DMS79 treated with DMSO at 0.1 percent for 48 hours (cell line): ENCODE measurements around the gene PIGN.

Source experiments
- DNase-seq: peaks from one replicate; lab custom pipeline; 2025; lab: John Stamatoyannopoulos, UW

The PIGN gene

DNA sequence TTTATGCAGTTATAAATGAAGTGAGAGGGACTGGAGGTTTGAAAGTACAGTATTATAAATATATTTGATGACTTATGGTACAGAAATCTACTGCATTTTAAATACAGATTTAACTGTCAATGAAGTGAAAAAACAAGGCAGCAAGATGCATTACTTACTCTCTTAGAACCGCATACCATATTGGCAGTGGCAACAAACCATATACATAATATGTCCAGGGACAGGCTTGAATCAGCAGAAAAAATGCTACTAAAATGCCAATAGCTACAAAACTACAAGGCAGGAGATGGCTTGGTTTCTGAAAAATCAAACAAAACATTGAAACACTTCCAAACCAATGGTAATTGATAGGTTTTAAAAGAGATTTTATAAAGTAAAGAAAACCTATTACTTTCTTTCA lies 77.2 kb downstream of the PIGN start:
- DNase-seq, result no peak

DNA sequence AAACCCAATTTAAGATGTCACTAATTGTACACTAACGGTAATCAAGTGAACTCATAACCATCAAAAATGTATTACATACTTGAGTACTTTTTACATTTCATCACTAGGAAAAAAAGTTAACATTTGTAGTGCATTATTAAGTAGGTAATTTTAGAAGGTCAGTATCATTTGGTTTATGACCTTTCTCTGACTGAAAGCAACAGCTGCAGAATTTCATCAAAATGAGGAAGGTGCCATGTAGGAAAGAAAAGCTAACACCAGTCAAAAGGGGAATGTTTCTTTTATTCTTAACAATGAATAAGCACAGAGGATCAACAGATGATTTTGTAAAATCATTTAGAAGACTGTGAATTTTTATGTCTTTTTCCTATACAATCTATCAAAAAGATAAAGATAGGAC lies 79.0 kb downstream of the PIGN start:
- DNase-seq, result no peak

DNA sequence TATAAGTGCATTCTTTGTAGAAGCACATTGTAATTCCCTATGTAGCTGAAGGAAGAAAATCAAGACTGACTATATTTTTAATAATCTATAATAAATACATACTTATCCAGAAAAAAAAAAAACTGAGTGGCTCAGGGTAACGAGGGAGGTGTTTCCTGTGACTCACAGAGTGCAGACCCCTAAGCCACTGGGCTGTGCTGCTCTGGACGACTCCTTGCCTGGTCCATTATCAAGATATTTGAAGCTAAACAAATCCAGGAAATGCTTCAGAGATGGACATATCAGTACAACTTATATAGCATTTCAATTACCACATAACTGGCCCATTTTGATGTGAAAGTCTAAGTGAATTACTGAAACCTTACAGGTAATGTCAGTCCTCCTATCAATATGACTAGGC lies 80.6 kb downstream of the PIGN start:
- no peak for DNase-seq

DNA sequence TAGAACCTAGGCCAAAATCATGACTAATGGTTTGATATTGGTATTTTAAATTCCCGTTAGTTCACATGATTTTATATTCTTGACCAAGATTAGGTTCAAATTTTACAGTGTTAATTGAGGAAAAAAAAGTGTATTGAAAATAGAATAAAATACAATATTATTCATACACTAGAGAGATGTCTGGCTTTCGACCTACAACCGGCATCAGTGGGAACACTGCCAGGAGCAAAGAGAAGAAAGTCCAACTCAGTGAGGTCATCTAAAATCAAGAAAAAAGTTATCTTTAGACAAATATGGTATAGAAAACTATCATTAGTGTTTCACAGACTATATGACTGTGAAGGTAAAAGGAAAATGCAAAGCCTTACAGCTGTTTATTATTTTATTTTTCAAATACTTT lies 81.5 kb downstream of the PIGN start:
- DNase-seq, result no peak

DNA sequence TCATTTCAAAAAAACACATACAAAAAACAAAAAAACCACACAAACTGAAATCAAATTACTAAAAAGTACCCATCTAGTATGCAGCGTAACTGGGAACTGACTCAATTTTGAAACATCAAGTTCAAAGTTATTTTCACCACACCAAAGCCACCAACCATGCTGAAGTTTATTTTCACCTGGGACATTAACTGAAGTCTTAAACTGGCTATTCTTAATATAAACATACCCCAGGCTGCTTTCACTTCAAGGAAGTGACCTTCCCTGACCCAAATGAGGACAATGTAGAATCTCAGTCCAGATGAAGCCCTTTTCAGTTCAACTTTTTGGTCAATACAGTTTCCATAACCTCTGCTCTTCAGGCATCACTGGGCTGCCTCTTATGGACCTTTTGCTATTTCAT lies 84.6 kb downstream of the PIGN start:
- DNase-seq, result no peak

DNA sequence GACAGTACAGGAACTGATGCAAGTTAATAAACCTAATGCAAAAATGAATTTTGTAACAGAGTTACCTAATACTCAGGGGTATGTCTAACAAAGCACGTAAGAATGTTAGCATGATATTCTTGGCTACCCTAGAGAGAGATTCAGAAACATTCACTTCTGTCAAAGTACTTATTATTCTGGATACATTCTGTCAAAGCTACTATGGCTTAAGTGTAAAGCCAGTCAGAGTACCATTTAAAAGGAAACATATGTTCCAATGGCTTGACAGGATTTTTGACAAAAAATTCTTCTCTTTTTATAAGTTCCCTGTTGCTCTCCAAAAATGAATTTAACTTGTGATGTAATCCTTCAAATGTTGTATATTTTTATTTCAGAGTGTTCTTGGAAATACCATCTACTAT lies 85.5 kb downstream of the PIGN start:
- DNase-seq, result no peak

DNA sequence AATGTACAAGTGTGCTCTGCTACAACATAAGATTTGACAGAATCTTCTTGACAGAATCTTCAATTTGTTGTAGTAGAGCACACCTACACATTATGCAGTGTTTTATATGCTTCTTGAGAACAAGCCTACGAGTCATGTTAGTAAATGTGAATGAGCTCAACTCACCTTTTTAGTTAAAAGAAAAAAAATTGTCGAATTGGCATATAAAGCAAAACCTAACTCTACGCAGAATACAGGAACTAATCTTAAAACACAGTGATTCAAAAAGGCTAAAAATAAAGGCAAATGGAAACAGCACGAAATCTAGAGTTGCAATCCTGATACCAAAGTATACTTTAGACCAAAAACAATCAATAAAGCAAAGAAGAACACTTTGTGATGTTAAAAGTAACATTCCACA lies 87.9 kb downstream of the PIGN start:
- DNase-seq, result no peak

DNA sequence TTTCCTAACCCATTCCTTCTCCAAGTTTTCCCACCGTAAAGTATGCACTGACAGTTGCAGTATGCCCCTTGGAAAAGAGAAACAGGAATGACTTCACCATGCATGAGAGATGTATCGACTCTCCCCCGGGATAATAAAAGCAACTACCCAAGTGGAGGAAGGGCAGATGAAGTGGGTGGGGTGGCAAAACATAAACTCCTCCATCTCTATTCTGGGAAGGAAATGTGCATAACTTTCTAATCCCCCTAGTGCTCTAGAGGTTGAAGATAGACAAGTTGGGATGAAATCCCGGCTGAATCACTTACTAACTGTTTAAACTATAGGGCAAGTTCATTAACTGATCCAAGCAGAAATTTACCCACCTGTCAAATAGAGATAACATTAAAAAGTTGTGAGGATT lies 89.2 kb downstream of the PIGN start:
- no peak for DNase-seq

DNA sequence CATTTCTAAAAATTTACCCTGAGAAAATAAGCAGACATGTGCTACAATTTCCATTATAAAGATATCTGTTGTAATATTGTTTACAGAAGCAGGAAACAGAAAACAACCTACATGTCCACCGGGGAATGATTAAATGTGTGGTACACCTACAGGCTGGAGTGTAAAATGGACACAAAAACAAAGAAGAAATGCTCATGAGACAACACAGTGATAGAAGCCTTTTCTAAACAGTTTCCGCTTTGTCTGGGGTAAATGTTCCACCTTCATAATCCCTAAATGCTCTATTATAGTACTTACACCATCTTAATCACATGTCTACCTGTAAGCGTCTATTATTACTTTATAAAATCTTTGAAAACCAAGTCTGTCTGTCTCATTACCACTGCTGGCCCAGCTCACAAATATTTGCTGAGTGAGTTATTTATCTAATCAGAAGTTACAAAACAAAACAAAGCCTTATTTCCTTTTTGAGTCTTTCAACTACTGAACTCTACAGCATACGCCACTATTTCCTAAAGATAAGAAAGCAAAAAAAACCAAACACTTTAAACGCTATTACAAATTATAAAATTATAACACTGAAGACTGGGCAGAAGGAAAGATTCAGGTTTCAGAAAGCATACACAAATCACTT lies 95.3 kb downstream of the PIGN start:
- no peak for DNase-seq

DNA sequence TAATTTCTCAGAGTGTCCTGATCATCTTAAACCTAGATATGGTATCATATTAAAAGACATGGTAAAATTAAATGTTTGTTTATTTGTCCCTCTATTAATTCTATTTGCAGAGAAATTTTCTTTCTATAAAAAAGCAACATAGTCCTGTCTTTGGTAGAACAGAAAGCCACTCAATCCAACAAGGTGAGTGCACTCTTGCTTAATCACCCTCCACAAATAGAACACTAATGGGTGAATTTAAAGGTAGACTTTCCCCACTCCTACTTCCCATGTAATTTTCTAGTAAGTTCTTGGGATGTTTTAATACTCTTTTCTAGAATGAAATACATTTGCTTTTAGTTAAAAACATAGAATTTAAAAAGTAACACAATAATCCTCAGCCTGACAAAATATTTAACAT lies 97.7 kb downstream of the PIGN start:
- no peak for DNase-seq

DNA sequence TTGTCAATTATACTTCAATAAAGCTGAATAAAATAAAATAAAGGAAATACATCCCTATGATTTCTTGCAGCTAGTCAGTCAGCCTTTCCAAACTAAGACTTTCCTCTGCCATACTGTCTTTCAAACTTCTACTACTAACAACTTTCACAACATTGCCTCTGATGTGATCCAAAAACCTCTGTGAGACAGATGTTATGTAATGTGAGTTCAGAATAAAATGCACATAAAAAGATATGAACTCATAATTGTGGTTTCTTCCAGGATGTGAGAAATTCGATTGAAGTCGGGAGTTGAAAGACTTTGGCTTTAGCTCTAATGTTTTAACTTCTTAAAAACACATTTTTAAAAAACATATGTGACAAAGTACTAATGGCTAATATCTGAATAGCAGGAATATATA lies 98.7 kb downstream of the PIGN start:
- DNase-seq, result no peak

DNA sequence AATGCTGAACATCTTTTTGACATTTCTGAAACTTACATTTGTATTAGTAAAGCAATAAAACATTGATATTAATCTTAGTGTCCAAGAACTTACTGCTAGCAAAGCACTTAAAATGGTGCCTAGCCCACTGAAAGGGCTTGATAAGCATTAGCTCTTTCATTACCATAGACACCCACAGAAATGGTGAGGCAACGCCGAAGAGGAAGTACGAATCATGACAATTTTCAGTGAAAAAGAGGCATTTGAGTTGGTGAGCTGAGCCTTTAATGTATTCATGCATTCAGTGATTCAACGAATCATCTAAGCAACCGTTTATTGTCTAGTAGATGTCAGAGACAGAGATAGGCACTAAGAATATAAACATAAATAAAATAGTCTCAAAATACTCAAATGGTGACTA lies 101.1 kb downstream of the PIGN start:
- DNase-seq, result no peak

DNA sequence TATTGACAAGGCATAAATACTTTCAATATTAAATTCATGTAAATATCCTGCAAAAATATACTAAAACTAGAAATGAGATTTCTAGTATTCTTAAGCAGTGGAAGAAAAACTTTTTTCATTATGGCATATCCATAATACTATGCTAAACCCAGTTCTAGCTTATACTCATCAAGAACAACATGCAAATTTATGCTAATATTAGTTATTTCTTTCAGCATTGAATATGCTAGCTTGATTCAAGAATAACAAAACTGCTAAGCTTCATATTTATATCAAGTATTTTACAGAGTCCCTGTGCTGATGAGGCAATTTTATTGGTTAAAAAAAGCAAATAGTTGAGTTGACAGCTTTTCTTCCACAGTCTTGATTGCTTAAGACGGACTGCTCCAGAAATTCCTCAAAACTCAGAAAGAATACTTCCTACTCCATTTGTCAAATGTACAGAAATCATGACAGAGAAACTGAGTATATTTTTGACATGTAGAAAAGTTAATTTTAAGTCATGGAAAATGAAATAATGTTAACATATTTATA lies 105.0 kb downstream of the PIGN start:
- no peak for DNase-seq

DNA sequence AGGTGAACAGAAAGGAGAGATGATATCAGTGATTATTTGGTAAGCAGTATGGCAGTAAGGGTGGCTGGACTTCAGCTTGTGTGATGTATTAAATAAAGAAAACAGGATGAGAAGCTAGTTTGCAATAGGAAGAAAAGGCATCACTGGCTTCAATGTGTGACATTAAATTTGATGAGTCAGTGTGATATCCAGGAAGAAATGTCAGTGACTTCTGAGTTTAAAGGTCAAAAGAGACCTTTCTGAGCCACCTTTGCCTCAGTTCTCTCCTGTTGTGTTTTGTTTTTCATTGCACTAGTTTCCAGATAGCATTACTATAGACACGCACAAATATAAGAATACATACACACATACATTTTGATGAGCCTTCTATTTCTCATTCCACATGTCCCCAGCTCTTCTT lies 105.6 kb downstream of the PIGN start:
- no peak for DNase-seq

DNA sequence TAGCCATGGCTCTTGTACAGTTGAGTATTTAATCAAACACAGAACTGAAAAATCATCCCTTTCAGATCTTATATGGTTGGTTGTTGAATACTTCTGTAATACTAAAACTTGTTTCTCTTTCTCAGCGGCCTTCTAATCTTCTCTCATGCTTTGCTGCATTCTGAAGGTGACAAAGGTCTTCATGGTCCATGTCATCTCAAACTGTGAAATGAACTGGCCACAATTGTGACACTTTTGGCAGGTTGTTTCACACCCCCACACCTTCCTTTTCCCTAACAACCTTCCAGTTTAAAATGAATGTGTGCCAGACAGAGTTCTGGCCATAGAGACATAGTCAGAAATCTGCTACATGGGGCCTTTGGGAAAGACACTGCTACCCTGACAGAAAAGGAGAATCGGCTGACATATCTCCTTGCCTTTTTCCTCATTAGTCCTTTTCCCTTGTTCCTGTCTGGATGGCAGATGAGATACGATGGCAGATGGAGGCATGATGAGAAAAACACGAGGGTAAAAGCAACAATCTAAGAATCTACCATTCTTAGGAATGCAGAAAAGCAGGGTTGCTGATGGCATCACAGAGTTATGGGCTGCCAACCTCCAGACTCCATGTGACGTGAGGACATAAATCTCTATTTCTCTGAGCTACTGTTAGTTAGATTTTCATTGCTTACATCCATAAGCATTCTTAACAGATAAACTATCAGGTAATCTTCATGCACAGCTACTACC lies 106.5 kb downstream of the PIGN start:
- DNase-seq, result no peak

DNA sequence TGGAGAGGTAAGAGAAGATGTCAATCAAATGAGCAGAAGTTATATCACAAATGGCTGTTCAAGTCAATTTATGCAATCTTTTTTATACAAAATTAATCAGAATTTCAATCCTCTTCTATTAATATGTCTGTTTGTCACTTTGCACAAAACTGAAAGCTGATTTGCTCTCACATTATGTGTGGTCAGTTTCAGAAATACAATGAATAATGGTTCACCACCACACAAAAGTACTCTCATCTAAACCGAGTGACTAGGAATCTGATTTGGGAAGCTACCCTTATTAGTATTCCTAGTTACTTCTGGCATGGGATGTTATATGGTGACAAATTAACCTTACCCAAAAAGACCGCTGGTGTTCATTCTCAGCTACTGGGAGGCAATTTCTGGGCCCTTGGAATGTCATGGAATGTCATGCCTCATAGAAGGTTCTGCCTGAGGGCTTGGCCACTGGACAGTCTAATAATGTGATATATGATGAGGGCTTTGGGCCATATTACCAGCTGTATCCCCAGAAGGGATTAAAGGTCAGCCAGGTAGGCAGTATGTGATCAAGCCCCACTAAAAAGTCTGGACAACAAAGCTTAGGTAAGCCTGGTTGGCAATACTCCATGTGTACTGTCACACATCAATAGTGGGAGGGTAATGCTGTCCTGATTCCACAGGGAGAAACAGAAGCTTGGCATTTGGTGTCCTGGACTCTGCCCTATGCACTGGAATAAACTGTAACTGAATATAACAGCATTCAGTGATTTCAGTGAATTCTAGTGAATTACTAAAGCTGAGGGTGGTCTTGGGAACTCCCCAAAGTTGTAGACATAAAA lies 113.2 kb downstream of the PIGN start:
- DNase-seq, result no peak

DNA sequence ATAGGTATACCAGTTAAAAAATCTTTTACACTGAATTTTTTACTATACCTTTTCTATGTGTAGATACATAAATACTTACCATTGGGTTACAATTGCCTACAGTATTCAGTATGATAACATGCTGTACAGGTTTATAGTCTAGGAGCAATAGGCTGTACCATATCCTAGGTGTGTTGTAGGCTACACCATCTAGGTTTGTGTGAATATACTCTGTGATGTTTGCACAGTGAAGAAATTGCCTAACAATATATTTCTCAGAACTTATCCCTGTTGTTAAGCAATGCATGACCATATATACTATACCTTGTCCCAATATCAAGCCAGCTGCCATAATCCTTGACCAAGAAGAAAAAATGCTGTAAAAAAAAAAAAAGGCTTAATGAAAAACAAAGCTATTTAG lies 114.5 kb downstream of the PIGN start:
- no peak for DNase-seq

DNA sequence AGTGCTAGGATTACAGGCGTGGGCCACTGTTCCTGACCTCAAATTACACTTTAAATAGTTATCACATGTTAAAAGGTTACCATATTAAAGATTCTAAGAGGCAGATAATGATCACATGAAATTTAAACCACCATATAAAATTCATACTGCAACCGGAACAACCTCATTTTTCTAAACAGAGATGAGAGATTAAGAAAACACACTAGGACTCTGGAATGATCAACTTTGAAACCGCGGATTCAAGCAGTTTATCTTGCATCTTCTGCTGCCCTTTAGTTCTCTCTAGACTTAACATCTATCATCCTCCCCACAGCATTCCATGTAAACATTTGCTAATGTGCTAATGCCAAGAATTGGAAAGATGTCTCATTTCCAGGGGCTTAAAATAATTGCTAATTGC lies 115.8 kb downstream of the PIGN start:
- DNase-seq, result no peak

DNA sequence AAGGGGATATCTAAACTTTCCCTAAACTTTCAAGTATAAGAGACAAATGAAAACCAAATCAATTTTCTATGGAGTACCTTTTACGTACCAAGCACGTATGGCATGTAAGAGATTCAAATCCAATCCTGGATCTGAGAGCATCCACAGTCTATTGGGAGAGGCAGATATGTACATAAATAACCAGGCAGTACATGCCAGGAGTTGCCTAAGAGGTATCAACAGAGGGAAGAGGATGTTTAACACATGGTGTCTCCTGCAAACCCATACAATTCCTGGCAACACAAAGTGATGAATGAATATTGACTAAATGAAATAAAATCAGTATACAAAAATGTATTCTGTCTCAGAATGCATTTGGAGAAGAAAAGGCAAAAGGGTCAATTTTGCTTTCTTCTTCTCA lies 116.6 kb downstream of the PIGN start:
- DNase-seq, result no peak

DNA sequence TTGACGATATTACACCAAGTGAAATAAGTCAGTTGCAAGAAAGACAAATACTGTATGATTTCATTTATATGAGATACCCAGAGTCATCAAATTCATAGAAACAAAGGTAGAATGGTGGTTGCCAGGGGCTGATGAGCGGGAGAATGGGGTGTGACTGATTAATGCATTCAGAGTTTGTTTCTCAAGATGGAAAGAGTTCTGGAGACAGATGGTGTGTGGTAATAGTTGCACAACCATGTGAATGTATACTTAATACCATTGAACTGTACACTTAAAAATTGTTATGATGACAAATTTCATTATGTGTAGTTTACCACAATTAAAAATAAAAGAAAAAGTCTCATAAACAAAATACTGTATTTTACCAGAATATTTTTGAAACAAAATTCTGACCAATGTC lies 117.3 kb downstream of the PIGN start:
- no peak for DNase-seq

DNA sequence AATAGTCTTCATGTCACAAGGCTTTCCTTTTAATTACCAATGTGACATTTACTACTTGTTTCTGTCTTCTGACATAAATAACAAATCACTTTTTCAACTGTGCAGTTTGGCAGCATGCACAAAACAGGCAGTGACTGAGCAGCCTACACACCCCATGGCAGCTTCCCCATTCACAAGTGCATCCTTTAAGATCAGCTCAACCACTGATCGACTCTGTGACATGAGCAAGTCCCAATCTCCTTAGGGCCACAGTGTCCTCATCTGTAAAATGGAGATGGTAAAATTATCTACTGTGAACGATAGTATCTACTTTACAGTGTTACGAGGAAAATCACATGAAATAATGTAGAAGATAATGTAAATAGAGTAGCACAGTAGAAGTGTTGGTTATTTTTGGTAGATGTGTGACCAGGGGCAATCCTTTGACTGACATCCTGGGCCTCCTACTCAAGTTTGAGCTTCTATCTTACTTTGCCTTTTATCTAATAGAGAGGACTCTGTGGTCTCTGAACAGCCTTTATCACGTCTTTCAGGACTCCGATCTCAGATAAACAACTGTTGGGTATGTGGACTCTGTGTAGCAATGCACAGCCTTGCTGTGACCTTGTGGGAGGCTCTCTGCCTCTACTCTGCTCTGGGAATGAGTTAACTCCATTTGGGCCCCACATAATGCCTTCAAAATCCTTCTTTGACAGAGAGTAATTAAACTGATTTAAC lies 120.6 kb downstream of the PIGN start:
- DNase-seq, result no peak

DNA sequence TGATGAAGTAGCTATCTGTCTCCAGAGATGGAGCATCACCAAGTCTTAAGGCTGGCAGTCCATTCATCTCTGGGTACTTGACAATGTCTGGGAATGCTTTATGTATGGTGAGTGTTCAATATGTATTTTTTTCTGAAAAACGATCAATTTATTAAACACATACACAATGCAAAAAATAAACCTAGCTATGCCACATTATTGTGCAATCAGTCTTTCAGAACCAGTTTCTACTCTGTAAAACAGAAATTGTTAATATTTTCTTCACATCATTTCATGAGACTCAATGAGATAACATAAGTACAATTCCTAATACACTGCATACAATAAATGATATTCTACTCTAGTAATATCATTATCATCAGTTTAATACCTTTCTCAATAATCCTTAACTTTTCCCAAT lies 122.5 kb downstream of the PIGN start:
- no peak for DNase-seq
